Body of pancreas (tissue), 4 donors: ENCODE results near the gene EFNA5.

Source experiments
- CTCF ChIP-seq, 7 experiments: fragments of 450-650 bp in 4 of 7; fragments of 200-600 bp in 3 of 7; sonication (generic) in 3 of 7; IDR thresholded peaks; one replicate each; pipeline ENCODE4 v1.5.1; 2016 to 2019; ENCODE audit warnings: antibody characterized with exemption in 7 of 7
- POLR2A ChIP-seq, 3 donors: fragments of 450-650 bp; IDR thresholded peaks; one replicate each; pipeline ENCODE4 v1.6.1; 2016; ENCODE audit warnings: antibody characterized with exemption in 3 of 3, mild to moderate bottlenecking in 2 of 3

GRCh38 chr5:107546719-107547118 lies 124.0 kb downstream of the EFNA5 start:
- TF ChIP-seq CTCF (IDR thresholded peaks at IDR 0.05) (no peak), POLR2A (IDR thresholded peaks at IDR 0.05) (no peak)
